ENCODE results near the gene CA14.

GRCh38 chr1:150243003-150243402 lies 14.6 kb upstream of the CA14 start:
- TF ChIP-seq CTCF (IDR thresholded peaks at IDR 0.05): no peak
- TF ChIP-seq EP300 (IDR thresholded peaks at IDR 0.05): no peak

Data from upper lobe of left lung (tissue), 4 donors.